ELR (cell line): ENCODE measurements around the gene AKT1.
"Not testable (repeated sequence)": the region's sequence is repeated elsewhere in the genome, so short reads cannot be mapped to it uniquely, and the experiment has no call there.

ENCODE experiments used
- DNase-seq: peaks from one replicate; pipeline ENCODE4 v3.0.0-alpha.2; 2015; ENCODE audit warnings: low read depth

AKT1 gene

GRCh38 chr14:104818714-104819161 lies 23.2 kb upstream of the AKT1 start:
- no peak for DNase-seq

GRCh38 chr14:104817930-104818713 lies 22.6 kb upstream of the AKT1 start:
- DNase-seq, result no peak

- no peak for DNase-seq
These were observed 21.0 kb upstream of the AKT1 start for GRCh38 chr14:104816616-104816884.

GRCh38 chr14:104814701-104815100 lies 19.2 kb upstream of the AKT1 start:
- DNase-seq, result not testable (repeated sequence)

GRCh38 chr14:104813286-104813685 lies 17.7 kb upstream of the AKT1 start:
- no peak for DNase-seq

- no peak for DNase-seq
These were observed 14.8 kb upstream of the AKT1 start for GRCh38 chr14:104810316-104810715.

GRCh38 chr14:104808456-104808855 lies 12.9 kb upstream of the AKT1 start:
- no peak for DNase-seq

- no peak for DNase-seq
These were observed 11.3 kb upstream of the AKT1 start for GRCh38 chr14:104806625-104807465.

GRCh38 chr14:104805941-104806624 lies 10.5 kb upstream of the AKT1 start:
- DNase-seq, result no peak

- DNase-seq, result peak; percentile 75
These were observed 9.8 kb upstream of the AKT1 start for GRCh38 chr14:104805326-104805678.

GRCh38 chr14:104804481-104805325 lies 9.2 kb upstream of the AKT1 start:
- no peak for DNase-seq

GRCh38 chr14:104803912-104804410 lies 8.4 kb upstream of the AKT1 start:
- DNase-seq, result peak; percentile 43

GRCh38 chr14:104803280-104803911 lies 7.8 kb upstream of the AKT1 start:
- DNase-seq, result no peak

GRCh38 chr14:104802394-104803184 lies 7.0 kb upstream of the AKT1 start:
- DNase-seq, result no peak

- no peak for DNase-seq
These were observed 6.2 kb upstream of the AKT1 start for GRCh38 chr14:104801520-104802393.

GRCh38 chr14:104800771-104801519 lies 5.4 kb upstream of the AKT1 start, which contains the start of gene ZBTB42:
ZBTB42 (plus strand) TSS chr14:104801101; CDS start chr14:104801198, 97 bp downstream.
- peak; percentile 72 for DNase-seq

- peak; percentile 79 for DNase-seq
These were observed 4.6 kb upstream of the AKT1 start for GRCh38 chr14:104800015-104800770.
